Kidney (tissue), 14 donors: ENCODE results near the gene MN1. TPM values are rescaled to one million over a fixed set of nuclear protein-coding genes. Genes with fewer than 3 reads are reported as not detected.

Experiments used
- DNase-seq, 5 donors: peaks; one replicate each; pipeline ENCODE4 v3.0.0-alpha.2; 2013 to 2020
- FAIRE-seq: peaks from 2 replicates; lab custom pipeline; 2012; peaks lifted over from hg19 to GRCh38; lab: Jason Lieb, UNC
- H3K27ac ChIP-seq, 2 donors: one replicate each; pipeline ENCODE4 v1.7.0; 2013; ENCODE audit warnings: low read depth in 2 of 2, low read length in 2 of 2, inconsistent platforms in 1 of 2
- H3K27me3 ChIP-seq: one replicate; pipeline ENCODE4 v1.7.1; 2013; ENCODE audit warnings: low read length, inconsistent platforms; ENCODE audit not compliant: control insufficient read depth, insufficient read depth
- H3K36me3 ChIP-seq, 3 donors: one replicate each; pipeline versions ENCODE4 v1.7.0 to v1.7.1; 2013; ENCODE audit warnings: low read length in 3 of 3, control low read depth in 1 of 3, inconsistent platforms in 1 of 3; ENCODE audit not compliant: insufficient read depth in 3 of 3, control insufficient read depth in 2 of 3
- H3K4me1 ChIP-seq, 3 donors: one replicate each; pipeline versions ENCODE4 v1.7.0 to v1.7.1; 2013; ENCODE audit warnings: low read length in 3 of 3, inconsistent platforms in 1 of 3, low read depth in 1 of 3; ENCODE audit not compliant: control insufficient read depth in 2 of 3, insufficient read depth in 2 of 3
- H3K4me3 ChIP-seq, 3 donors: one replicate each; pipeline versions ENCODE4 v1.7.0 to v1.8.1; 2013; ENCODE audit warnings: low read length in 3 of 3, control low read depth in 1 of 3, inconsistent platforms in 1 of 3
- H3K9ac ChIP-seq, 3 donors: one replicate each; pipeline versions ENCODE4 v1.7.0 to v1.7.1; 2013; ENCODE audit warnings: low read length in 3 of 3, control low read depth in 1 of 3, inconsistent platforms in 1 of 3
- H3K9me3 ChIP-seq, 3 donors: one replicate each; pipeline versions ENCODE4 v1.7.0 to v1.7.1; 2013; ENCODE audit warnings: low read length in 3 of 3, control low read depth in 1 of 3, inconsistent platforms in 1 of 3; ENCODE audit not compliant: control insufficient read depth in 2 of 3, insufficient read depth in 1 of 3
- intact Hi-C: fragments of 100-400 bp; cut with DNase I; formaldehyde crosslinking; loops from one replicate; pipeline ENCODE4 v1.11.1; 2022
- polyA plus RNA-seq: library from polyadenylated mRNA; stranded (reverse); fragments of 350-450 nt; fragmentation: Illumina TruSeq; extraction: RNeasy Lipid Tissue Mini Kit (QIAGEN cat#74804); gene quantifications from one replicate; pipeline ENCODE4 v1.2.3, GENCODE V29; 2014; ENCODE audit warnings: low read depth, low replicate concordance; ENCODE audit not compliant: insufficient read depth
- total RNA-seq: library from RNA; stranded (reverse); fragmentation: NEBNext Ultra II Directional; extraction: Animal tissue kit (Norgen Biotek cat#: 25700); gene quantifications from one replicate; pipeline ENCODE4 v1.2.1, GENCODE V29; 2021
- TF ChIP-seq, protein P1 (sequence below): IDR thresholded peaks from 3 replicates; pipeline ENCODE4 v1.5.1; 2012; ENCODE audit warnings: mild to moderate bottlenecking, moderate library complexity, borderline replicate concordance; ENCODE audit not compliant: insufficient read depth; ENCODE audit errors: extremely low read depth
- donor health status: control.
- donor health status: control.
- donor health status: control.
- donor health status: control.
- donor health status: control.
- donor health status: DM: yes; HTN: yes; CAD: no.
- donor health status: Normal renal cell carcinoma (clear cell type).

MN1 gene
- total and polyA plus RNA-seq, 2 donors from 2014 or later, result 0.92 to 3.2 TPM

DNA sequence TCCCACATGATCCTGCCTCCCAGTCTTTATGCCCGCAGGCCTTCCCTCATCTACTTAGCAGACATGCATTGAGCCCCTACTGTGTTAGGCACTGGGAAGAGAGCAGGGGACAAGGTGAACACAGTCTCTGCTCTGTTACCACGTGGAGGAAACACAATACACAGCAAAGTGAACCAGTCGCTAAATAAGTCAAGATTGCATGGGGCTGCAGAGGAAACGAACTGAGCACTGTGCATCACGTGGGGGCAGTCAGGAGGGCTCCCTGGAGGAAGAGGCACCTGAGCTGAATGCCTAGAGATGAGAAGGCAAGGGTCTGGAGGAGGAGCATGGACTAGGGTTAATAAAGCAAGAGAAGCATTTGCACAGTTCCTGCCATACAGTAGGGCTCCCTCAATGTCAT is 102.7 kb downstream of the MN1 start:
- TF ChIP-seq, protein P1, sequence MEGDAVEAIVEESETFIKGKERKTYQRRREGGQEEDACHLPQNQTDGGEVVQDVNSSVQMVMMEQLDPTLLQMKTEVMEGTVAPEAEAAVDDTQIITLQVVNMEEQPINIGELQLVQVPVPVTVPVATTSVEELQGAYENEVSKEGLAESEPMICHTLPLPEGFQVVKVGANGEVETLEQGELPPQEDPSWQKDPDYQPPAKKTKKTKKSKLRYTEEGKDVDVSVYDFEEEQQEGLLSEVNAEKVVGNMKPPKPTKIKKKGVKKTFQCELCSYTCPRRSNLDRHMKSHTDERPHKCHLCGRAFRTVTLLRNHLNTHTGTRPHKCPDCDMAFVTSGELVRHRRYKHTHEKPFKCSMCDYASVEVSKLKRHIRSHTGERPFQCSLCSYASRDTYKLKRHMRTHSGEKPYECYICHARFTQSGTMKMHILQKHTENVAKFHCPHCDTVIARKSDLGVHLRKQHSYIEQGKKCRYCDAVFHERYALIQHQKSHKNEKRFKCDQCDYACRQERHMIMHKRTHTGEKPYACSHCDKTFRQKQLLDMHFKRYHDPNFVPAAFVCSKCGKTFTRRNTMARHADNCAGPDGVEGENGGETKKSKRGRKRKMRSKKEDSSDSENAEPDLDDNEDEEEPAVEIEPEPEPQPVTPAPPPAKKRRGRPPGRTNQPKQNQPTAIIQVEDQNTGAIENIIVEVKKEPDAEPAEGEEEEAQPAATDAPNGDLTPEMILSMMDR, result no peak
- Histone ChIP-seq H3K4me1 (no peaks in the 10 kb centered on the region), H3K9me3 (no peaks in the 10 kb centered on the region), H3K27me3 (peaks cover 4% of the 10 kb centered on the region), H3K36me3 (no peaks in the 10 kb centered on the region), H3K27ac (no peak overlapping the region), H3K4me3 (no peak overlapping the region), H3K9ac (no peak overlapping the region)
- intact Hi-C loops, result no loop called here
- no peak for FAIRE-seq
- DNase-seq, result no peak

Other genes with a start within 250 kb of the MN1 start
- 72.0 TPM for gene PITPNB, start 117.5 kb upstream of the MN1 start, total RNA-seq
- gene PITPNB, start 117.5 kb upstream of the MN1 start, polyA plus RNA-seq, result 23.7 TPM